Suppressor macrophage (primary cell): Measurements from ENCODE around the gene PIP5K1C.

ENCODE experiments used
- DNase-seq, 4 experiments: peaks; one replicate each; pipeline ENCODE4 v3.0.0-alpha.2; 2020 to 2022

The PIP5K1C gene

DNA sequence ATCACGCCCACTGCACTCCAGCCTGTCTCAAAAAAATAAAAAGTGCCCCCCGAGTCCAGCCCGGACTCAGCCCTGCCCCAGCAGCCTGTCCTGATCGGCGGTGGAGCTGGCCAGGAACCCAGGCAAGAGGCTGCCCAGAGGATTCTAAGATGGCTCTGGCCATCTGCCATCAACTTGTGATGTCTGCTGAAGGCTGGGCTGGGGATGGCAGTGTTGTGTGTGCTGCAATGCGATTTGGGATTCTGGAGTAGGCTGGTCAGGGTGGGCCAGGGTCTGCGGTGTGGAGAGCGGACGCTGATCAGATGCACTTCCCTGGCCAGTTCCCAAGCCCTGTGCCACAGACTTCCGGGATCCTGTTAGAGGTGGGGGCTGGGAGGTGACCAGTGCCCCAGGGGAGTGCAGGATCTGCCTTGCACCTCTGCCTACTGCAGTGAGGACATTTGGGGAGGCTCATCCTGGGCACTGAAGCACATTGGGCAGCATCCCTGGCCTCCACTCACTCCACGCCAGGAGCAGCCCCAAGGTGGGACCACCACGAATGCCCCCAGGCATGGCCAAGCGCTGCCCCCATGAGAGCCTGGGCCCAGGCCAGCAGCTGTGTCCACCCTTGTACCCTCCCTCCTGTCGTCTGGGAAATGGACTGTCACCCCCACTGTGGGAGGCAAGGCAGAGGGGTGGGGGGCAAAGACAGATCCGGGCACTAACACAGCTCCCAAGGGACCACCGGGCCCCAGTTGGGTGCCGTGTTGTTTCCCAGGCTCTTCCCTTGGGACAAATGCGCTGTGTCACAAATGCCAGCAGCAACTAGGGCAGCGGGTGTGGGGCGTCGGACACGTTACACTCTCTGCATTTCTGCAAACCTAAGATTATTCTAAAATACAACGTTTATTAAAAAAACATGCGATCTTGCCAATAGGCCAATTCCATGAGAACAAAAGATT, 90.2 kb downstream of the PIP5K1C start:
- DNase-seq = no peak

DNA sequence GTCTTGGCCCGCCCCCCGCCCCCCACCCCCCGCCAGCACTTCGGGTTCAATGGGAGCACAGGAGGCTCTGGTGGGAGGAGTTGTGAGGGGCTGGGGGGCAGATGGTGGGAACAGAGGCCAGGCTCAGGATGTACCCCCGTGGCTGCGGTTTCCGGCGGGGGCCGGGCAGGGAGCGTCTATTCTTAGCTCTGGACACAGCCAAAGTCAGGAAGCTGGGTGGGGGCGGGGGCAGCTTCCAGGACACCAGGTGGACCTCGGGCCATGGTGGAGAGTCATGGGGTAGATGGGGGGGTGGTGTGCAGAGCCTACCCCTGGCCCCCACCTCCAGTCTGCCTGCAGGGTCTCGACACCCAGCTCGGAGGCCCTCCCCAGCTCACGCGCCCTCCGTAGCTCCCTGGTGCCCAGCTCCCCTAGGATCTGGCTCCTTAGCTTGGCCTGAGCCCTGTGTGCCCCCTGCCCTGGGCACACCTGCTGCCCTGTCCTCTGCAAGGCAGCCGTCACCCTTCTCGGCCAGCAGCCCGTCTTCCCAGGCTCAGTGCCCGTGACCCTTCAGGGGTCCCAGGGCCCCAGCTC, 91.4 kb downstream of the PIP5K1C start:
- DNase-seq = peak in 2 of 4 experiments; percentile 29 to 40

GRCh38 chr19:3608079-3608641, 92.1 kb downstream of the PIP5K1C start:
- peak in 1 of 4 experiments; percentile 13 for DNase-seq

- peak in 3 of 4 experiments; percentile 39 to 51 (median 47) for DNase-seq
Measured at GRCh38 chr19:3607303-3608078, 92.8 kb downstream of the PIP5K1C start.

DNA sequence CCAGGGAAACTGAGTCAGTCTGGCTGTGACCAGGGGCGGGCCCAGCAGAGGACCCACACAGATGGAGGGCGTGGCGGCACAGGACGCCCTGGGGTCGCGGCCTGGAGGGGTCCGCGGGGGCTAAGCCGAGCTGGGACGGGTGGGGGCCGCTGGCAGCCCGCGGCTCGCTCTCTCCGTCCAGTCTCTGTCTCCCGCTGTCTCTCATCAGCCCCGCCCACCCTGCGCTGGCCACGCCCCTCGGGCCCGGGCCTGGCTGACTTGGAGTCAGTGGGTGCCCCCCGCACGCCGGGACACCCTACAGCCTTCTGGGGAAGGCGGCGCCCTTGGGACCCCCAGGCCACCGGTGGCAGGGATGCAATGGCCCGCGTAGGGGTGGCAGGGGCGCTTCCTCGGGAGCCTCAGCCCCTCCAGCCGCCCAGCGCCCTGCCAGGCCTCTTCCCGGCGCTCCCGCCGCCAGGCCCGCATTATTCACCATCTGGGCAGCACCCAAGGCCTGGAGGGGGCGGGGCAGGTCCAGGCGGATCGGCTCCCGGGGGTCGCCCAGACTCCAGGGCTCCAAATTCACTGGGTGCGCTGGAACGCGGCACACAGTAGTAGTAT, 93.5 kb downstream of the PIP5K1C start, which contains the start of gene TBXA2R:
Gene TBXA2R, minus strand, starts transcription at position 186 of the 600 bp plus-strand sequence. CDS start 6,241 bp downstream, outside the sequence.
- DNase-seq = peak; percentile 44 to 73 (median 54)

GRCh38 chr19:3606174-3606689, 94.0 kb downstream of the PIP5K1C start:
- DNase-seq = no peak

- DNase-seq = no peak
Measured at GRCh38 chr19:3605770-3606169, 94.5 kb downstream of the PIP5K1C start.

GRCh38 chr19:3605361-3605760, 94.9 kb downstream of the PIP5K1C start:
- DNase-seq = no peak

- peak in 1 of 4 experiments; percentile 20 for DNase-seq
Measured at GRCh38 chr19:3604987-3605343, 95.3 kb downstream of the PIP5K1C start.

DNA sequence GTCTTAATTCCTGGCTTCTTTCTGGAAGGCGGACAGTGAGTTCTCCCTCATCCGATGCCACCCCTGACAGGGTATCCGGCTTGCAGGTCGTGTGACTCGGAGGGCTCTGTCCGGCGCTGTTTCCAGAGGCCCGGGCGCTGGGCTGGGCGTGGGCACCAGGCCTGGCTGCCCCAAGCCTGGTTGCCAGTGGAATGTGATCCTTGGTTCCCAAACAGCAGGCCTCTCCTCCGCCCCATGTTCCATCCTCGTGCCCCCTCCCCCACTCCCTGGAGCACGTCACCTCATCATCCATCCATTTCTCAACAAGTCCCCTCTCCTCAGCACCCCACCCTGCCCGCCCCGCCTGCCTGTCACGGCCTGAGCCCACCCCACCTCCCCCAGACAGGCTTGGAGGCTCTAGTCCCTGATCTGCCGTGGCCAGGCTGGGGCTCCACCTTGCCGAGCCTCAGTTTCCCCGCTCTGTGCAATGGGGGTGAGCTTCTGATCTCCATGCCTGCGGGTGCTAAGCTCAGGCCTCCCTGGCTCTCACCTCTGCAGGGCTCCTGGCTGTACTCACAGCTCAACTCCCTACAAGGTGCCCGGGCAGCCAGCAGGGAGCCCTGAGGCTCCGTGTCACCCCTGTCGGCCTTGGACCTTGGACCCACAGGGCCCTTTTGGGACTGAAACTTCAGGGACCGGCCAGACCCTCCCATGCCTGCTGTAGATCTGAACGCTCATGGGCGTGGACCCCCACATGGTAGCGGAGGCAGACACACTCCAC, 95.9 kb downstream of the PIP5K1C start:
- no peak for DNase-seq

GRCh38 chr19:3603121-3603811, 97.0 kb downstream of the PIP5K1C start:
- DNase-seq = peak in 1 of 4 experiments; percentile 1

DNA sequence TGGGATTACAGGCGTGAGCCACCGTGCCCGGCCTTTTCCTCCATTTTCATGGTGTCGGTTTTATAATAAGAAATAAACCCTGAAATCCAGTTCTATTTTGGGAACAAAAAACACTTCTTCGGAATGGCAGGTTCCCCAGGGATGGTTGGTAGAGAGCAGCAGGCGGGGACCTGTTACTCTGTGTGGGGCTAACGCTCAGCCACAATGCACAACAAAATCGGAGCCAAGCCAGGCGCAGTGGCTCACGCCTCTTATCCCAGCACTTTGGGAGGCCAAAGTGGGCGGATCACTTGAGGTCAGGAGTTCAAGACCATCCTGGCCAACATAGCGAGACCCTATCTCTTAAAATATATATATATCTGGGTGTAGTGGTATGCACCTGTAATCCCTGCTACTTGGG, 99.2 kb downstream of the PIP5K1C start:
- DNase-seq = no peak

DNA sequence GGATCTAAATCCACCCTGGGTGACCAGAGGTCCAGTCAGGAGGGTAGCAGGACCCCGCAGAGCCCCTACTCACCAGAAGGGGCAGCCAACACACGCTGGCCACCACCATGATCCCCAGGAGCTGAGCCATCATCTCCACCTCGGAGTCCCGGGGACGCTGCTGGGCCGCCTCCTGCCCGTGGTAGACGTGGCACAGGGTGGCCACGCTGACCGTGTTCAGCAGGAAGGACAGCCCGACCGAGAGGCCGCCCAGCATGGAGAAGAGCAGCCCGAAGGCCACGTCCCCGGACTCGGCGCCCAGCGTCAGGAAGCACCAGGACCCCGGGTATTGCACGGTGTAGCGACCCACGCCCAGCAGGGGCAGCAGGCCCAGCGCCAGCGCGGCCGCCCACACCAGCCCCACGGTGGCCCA, 100.5 kb downstream of the PIP5K1C start:
- no peak for DNase-seq

- DNase-seq = no peak
Measured at GRCh38 chr19:3595521-3596061, 104.7 kb downstream of the PIP5K1C start.

DNA sequence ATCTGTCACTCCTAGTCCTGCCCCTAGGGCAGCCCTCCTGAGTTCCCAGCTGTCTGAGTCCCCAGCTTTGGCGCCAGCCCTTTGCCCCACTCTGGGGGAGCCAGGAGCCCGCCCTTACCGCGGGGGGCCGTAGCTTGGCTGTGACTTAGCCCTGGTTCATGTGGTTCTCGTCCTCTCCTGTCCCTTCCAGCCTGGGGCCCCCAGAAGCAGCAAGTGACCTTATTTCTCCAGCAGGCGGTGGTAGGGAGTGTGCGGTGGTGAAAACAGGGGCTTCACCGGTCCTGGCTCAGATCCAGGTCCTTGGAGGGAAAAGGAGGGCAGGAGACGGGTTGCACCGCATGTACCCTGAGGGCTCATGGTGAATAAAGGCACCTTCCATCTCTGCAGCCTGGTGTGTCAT, 107.1 kb downstream of the PIP5K1C start:
- DNase-seq = peak in 1 of 4 experiments; percentile 5

GRCh38 chr19:3591876-3592613, 108.2 kb downstream of the PIP5K1C start:
- DNase-seq = peak in 1 of 4 experiments; percentile 2

DNA sequence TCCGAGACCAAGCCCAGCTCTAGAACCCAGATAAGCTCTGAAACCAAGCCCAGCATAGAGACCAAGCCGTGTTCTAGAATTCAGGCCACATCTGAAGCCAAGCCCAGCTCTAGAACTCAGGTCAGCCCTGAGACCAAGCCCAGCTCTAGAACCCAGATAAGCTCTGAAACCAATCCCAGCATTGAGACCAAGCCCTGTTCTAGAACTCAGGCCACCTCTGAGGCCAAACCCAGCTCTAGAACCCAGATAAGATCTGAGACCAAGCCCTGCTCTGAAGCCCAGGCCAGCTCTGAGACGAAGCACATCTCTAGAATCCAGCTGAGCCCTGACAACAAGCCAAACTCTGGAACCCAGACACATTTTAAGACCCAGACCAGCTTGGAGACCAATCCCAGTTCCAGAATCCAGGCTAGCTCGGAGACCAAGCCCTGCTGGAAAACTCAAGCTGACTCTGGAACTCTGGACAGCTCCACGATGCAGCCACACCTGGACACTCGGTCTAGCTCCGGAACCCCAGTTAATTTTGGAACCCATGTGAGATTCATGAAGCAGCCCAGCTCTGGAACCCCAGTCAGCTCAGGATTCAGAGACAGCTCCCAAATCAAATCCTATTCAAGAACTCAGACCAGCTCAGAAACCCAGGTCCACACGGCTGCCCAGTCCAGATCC, 109.1 kb downstream of the PIP5K1C start:
- DNase-seq = no peak

DNA sequence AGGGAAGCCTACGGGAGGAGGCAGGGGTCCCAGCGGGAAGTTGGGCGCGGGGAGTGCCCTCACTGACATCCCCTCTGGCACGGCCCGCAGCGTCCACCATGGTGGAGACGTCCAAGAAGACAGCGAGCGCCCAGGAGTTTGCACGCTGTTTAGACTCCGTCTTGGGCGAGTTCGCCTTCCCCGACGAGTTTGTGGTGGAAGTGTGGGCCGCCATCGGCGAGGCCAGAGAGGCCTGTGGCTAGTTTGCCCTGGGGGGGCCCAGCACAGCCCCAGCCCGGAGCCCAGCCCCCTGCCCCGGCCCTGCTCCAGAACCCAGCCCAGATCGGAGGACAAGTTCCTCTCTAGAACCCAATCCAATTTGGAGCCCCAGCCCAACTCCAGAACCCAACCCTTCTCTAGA, 110.3 kb downstream of the PIP5K1C start:
- DNase-seq = no peak

GRCh38 chr19:3589439-3589838, 110.8 kb downstream of the PIP5K1C start:
- DNase-seq = no peak
